Left ventricle myocardium superior (tissue), 1 donor: ENCODE measurements around the gene ENO3. TPM values are rescaled to one million over a fixed set of nuclear protein-coding genes. Genes with fewer than 3 reads are reported as not detected.
"Not testable (repeated sequence)": the region's sequence is repeated elsewhere in the genome, so short reads cannot be mapped to it uniquely, and the experiment has no call there.

Experiments
- ATAC-seq: fragments of 200-7000 bp; cut with Tn5 transposase; one replicate; pipeline ENCODE4 v1.9.1; 2020; ENCODE audit warnings: mild to moderate bottlenecking, moderate library complexity
- DNase-seq: peaks from one replicate; pipeline ENCODE4 v3.0.0-alpha.2; 2020
- intact Hi-C: fragments of 100-400 bp; cut with micrococcal nuclease; formaldehyde crosslinking; loops from one replicate; pipeline ENCODE4 v1.11.0; 2022
- long read RNA-seq: library from polyadenylated mRNA; unstranded; transcript quantifications from one replicate; pipeline ENCODE4 v2.0.0, GENCODE V29; 2021
- total RNA-seq: library from RNA; stranded (reverse); fragmentation: NEBNext Ultra II Directional; extraction: Animal tissue kit (Norgen Biotek cat#: 25700); gene quantifications from one replicate; pipeline ENCODE4 v1.2.1, GENCODE V29; 2021
- donor health status: DM: no; HTN: yes; CAD: no; lungs with severe emphysema.

The ENO3 gene
- total RNA-seq: 670 TPM
- long read RNA-seq, transcript ENO3-202 (11 exons, 1,448 nt): minor isoform, 10 of 1,699 reads
- long read RNA-seq, transcript ENO3-216 (3 exons, 726 nt): minor isoform, 9 of 1,699 reads
- long read RNA-seq, transcript ENO3-201 (12 exons, 1,521 nt): major isoform, 243 of 1,699 reads
- long read RNA-seq, partial matches to known transcripts: 67 of 1,699 reads
- long read RNA-seq, other reads (novel, unspliced or antisense): 1,365 of 1,699 reads

DNA sequence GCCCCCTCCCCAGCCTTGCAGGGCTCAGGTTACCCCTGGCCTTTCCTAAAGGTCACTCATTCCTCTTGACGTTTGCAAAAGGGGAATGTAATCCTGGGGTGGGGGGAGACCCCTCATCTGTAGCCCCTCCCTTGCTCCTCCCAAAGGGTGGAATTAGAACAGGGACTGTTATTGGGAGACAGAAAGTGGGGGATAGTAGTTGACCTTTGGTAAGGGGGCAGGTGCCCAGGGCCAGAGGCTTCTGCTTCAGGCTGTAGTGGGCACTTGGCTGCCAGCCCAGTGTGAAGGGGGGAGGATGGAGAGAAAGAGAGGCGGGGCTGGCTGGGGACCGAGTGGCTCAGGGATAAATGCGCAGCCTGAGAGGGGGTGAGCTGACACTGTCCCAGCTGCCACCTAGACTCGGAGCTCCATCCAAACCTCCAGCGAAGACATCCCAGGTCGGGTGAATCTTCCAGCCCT, at the start of gene ENO3:
TSS of gene ENO3 (plus strand) at position 374 of the 459 bp plus-strand sequence. CDS start 711 bp downstream, outside the sequence.
- intact Hi-C loops: no loop called here

DNA sequence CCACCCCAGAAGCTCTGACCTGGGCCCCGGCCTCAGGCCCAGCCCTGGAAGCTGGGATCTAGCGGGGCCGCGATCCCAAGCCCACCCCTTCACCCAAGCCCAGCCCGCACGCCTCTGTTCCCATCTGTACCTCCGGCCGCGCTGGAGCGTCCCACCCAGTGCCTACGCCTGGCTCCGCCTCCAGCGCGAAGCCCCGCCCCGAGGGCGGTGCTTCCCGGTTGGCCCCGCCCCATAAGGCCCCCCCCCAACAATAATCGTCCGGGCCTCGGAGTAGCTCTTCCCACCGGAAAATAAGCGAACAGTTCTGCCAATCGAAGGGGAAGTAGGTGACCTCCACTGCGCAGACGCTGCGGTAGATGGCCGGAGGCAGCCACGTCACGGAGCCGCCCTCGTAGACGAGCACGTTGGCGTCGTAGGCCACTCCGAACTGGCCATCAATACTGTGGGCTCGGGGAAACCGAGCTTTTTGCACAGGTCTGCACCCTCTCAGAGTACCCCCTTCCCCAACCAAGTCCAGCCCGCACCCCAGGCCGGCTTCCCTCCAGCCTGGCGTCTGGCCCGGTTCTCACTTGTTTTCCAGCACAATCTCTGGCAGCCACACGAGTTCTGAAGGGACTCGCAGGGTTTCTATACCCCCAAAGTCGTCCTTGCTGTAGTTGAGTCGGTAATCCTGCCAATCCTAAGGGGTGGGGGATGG, 49.1 kb upstream of the ENO3 start:
- intact Hi-C loops: loop anchor here (10.0 kb wide), 1 partner anchor 163 kb away; no protein-coding TSS in a partner anchor
- peak; percentile 66 for DNase-seq
- peak; percentile 41 for ATAC-seq

More for the DNA sequence above, at the start of gene ENO3:
- peak; percentile 4 for ATAC-seq
- peak; percentile 66 for DNase-seq

DNA sequence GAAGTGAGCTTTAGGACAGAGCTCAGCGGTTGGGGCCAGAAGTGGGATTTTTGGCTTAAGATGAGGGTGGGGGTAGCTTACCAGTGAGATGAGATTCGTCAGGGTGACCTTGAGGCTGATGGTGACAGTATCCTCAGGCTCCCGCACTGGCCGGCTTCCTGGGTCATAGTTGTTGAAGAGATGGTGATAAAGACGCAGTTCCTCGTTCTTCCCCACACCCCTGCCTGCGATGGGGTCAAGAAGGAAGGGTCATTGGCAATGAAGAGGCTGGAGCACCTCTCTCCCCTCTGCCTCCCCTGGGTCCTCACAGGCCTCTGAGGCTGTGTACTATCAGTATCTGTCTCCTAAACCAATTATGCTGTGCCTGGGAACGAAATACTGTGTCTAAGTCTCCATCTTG, 48.4 kb upstream of the ENO3 start:
- ATAC-seq (no peak), DNase-seq (peak; percentile 14)
- intact Hi-C loops: loop anchor here (10.0 kb wide), 1 partner anchor 162 kb away; no protein-coding TSS in a partner anchor

DNA sequence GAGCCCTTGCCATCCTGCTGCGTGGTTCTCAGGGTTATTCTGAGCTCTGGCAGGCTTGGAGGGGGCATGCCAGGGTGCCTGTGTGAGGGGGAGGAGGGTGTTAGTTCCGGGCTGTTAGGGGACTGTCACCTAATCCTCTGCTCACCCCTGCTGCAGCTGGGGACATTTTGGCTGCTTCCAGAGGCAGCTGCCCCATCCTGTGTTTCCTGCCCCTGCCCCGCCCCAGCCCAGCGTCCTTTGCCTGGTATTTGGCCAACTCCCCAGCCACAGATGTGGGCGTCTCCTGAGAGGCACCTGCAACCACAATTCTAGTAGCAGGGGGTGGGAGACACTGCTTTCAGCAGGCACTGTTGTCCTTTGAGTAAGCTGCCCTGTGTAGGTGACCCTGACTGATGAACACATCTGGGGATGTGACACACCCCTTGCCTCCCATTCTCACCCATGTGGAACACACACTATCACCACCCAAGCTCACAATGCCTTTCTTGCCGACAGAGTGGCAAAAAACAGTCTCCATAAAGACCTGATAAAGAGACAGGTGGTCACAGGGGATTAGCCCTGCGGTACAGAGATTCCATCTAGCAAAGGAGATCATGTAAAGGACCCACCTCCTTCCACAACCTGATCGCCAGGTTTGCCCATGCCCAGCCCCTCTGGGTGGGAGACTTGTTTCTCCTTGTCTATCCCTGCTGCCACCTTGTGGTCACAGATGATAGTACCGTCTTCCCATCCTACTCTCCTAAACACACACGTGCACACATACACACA, 47.7 kb upstream of the ENO3 start, which contains the start of gene CHRNE:
TSS of gene CHRNE (minus strand) at position 48 of the 768 bp plus-strand sequence. CDS start at position 13, 35 bp downstream.
- peak; percentile 52 for DNase-seq
- intact Hi-C loops: loop anchor here (10.0 kb wide), 1 partner anchor 162 kb away; no protein-coding TSS in a partner anchor
- ATAC-seq: peak; percentile 28

GRCh38 chr17:4906642-4907041, 44.3 kb upstream of the ENO3 start:
- intact Hi-C loops: loop anchor here (10.0 kb wide), 1 partner anchor 158 kb away; no protein-coding TSS in a partner anchor
- DNase-seq, ATAC-seq: not testable (repeated sequence)

DNA sequence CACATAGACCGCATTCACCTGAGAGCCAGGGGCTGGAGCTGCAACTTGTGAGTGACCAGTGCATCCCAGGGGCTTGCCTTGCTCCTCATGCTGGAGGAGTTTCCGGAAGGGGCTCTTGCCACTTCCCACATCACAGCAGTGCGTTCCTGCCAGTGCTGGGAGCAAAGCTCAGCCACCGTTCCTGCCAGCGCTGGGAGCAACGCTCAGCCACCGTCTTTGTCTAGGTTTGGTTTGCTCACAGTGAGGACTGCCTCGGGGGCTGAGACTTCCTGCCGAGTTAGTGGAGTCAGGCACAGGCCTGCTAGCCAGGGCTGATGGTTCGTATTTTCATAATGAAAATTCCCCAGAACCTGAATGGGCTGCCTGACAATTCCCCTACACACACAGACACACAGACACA, 42.6 kb upstream of the ENO3 start:
- DNase-seq: no peak
- ATAC-seq: peak; percentile 43
- intact Hi-C loops: loop anchor here (10.0 kb wide), 1 partner anchor 156 kb away; no protein-coding TSS in a partner anchor

DNA sequence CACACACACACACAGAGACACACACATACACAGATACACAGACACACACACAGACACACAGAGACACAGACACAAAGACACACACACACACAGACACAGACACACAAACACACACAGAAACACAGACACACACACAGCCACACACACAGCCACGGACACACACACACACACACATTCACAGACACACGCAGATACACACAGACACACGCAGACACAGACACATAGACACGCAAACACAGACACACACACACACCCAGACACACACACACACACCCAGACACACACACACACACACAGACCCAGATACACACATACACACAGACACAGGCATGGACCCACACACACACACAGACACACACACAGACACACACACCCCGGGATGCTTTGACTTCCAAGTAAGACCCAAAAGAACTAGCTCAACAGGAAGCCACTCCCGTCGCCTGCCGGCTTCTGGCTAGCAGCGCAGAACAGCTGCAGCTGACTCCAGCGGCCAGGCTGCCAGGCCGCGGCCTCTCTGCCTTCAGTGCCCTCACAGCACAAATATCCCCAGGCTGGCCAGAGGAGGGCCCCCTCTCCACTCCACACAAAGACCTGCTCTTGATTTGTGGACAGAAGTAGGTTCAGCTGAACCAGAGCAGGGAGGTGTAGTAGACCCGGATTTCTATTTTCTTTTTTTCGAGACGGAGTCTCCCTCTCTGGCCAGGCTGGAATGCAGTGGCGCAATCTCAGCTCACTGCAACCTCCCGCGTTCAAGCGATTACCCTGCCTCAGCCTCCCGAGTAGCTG, 42.0 kb upstream of the ENO3 start:
- intact Hi-C loops: loop anchor here (10.0 kb wide), 1 partner anchor 156 kb away; no protein-coding TSS in a partner anchor
- peak; percentile 94 for DNase-seq
- peak; percentile 99 for ATAC-seq

- DNase-seq (no peak), ATAC-seq (no peak)
- intact Hi-C loops: no loop called here
Measured at GRCh38 chr17:4913994-4914393, 36.9 kb upstream of the ENO3 start.

DNA sequence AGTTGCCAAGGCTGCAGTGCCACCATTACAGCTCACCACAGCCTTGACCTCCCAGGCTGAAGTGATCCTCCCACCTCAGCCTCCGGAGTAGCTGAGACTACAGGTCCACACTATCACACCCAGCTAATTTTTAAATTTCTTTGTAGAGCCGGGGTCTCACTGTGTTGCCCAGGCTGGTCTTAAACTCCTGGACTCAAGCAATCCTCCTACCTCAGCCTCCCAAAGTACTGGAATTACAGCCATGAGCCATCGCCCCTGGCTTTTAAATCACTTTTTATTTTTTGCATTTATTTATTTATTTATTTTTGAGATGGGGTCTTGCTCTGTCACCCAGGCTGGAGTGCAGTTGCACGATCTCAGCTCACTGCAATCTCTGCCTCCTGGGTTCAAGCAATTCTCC, 36.4 kb upstream of the ENO3 start:
- DNase-seq, intact Hi-C loops, ATAC-seq: not testable (repeated sequence)

DNA sequence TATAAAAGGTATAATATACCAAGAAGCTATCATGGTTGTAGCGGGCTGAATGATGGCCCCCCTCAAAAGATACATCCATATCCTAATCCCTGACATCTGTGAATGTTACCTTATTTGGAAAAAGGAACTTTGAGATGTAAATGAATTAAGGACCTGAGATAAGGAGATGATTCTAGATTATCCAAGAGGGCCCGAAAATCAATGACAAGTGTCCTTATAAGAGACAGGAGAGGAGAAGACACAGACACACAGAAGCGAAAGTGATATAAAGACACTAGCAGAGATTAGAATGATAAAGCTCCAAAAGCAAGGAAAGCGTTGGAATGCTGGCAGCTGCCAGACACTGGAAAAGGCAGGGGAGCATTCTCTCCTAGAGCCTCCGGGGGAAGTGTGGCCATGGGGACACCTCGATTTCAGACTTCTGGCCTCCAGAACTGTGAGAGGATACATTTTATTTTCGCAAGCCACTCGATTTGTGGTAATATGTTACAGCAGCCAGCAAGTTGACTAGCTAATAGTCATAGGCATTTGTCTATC, 31.3 kb upstream of the ENO3 start:
- DNase-seq (no peak), ATAC-seq (no peak)
- intact Hi-C loops: no loop called here

- intact Hi-C loops: no loop called here
- no peak for ATAC-seq
- no peak for DNase-seq
Measured at GRCh38 chr17:4920351-4921048, 30.4 kb upstream of the ENO3 start.

DNA sequence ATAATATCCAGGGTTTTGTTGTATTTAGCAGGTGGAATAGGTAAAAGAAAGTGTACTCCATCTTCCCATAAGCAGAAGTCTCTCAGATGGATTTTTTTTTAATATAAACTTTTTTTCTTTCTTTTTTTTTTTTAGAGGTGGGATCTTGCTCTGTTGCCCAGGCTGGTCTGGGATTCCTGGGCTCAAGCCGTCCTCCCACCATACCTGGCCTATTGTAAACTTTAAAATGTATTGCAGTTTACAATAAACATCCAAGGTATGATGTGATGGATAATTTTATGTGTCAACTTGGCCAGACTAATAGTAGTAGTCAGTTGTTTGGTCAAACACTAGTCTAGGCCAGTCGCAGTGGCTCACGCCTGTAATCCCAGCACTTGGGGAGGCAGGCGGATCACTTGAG, 29.6 kb upstream of the ENO3 start:
- no peak for DNase-seq
- no peak for ATAC-seq
- intact Hi-C loops: no loop called here

DNA sequence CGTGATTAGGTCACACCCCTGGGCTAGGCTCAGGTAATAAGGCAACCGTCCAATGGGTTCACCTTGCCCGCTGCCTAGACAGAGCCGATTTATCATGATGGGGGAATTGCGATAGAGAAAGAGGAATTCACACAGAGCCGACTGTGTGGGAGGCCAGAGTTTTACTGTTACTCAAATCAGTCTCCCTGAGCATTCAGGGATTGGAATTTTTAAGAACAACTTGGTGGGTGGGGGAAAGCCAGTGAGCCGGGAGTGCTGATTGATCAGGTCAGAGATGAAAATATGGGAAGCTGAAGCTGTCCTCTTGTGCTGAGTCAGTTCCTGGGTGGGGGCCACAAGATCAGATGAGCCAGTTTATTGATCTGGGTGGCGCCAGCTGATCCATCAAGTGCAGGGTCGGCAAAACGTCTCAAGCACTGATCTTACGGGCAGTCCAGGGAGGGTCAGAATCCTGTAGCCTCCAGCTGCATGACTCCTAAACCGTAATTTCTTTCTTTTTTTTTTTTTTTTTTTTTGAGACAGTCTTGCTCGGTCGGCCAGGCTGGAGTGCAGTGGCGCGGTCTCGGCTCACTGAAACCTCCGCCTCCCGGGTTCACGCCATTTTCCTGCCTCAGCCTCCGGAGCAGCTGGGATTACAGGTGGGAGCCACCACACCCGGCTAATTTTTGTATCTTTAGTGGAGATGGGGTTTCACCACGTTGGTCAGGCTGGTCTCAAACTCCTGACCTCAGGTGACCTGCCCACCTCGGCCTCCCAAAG, 24.2 kb upstream of the ENO3 start:
- DNase-seq, ATAC-seq, intact Hi-C loops: not testable (repeated sequence)

GRCh38 chr17:4928881-4929280, 22.0 kb upstream of the ENO3 start:
- DNase-seq (no peak), ATAC-seq (no peak)
- intact Hi-C loops: no loop called here

GRCh38 chr17:4931963-4932362, 19.0 kb upstream of the ENO3 start, which contains the start of gene GP1BA:
Gene GP1BA, plus strand, starts transcription at chr17:4932277. Its CDS starts 328 bp downstream, at chr17:4932605.
- ATAC-seq: no peak

DNA sequence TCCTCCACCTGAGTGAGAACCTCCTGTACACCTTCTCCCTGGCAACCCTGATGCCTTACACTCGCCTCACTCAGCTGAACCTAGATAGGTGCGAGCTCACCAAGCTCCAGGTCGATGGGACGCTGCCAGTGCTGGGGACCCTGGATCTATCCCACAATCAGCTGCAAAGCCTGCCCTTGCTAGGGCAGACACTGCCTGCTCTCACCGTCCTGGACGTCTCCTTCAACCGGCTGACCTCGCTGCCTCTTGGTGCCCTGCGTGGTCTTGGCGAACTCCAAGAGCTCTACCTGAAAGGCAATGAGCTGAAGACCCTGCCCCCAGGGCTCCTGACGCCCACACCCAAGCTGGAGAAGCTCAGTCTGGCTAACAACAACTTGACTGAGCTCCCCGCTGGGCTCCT, 18.2 kb upstream of the ENO3 start:
- ATAC-seq: no peak
- intact Hi-C loops: no loop called here
- no peak for DNase-seq

More at GRCh38 chr17:4931963-4932362, 19.0 kb upstream of the ENO3 start, which contains the start of gene GP1BA:
- intact Hi-C loops: no loop called here
- no peak for DNase-seq

- intact Hi-C loops: no loop called here
- DNase-seq: no peak
- no peak for ATAC-seq
Measured at GRCh38 chr17:4933646-4934045, 17.3 kb upstream of the ENO3 start.
